GM12864 (cell line): ENCODE data around the gene GZMA.
"Not testable (repeated sequence)": the region's sequence is repeated elsewhere in the genome, so short reads cannot be mapped to it uniquely, and the experiment has no call there.

Experiments used
- DNase-seq: peaks from one replicate; pipeline ENCODE4 v3.0.0-alpha.2; 2011; ENCODE audit warnings: low read depth
- H3K4me3 ChIP-seq: 2 replicates; pipeline ENCODE4 v1.5.1; 2011; ENCODE audit warnings: mild to moderate bottlenecking, low read depth, low read length, control low read depth
- CTCF ChIP-seq: IDR thresholded peaks from 2 replicates; pipeline ENCODE4 v1.5.1; 2011; ENCODE audit warnings: low read depth, mild to moderate bottlenecking, moderate library complexity, low read length, control low read depth, inconsistent platforms; ENCODE audit errors: missing control alignments

GZMA gene

GRCh38 chr5:55070968-55071367 is 31.5 kb upstream of the GZMA start:
- DNase-seq: no peak
- H3K4me3 ChIP-seq: no peak overlapping the region
- no peak for TF ChIP-seq CTCF

- no peak overlapping the region for H3K4me3 ChIP-seq
- no peak for DNase-seq
- no peak for TF ChIP-seq CTCF
Measured at GRCh38 chr5:55071413-55071812, 31.0 kb upstream of the GZMA start.

- no peak for TF ChIP-seq CTCF
- no peak overlapping the region for H3K4me3 ChIP-seq
- DNase-seq: no peak
Measured at GRCh38 chr5:55072666-55073065, 29.8 kb upstream of the GZMA start.

GRCh38 chr5:55073211-55073610 is 29.2 kb upstream of the GZMA start:
- DNase-seq: no peak
- no peak for TF ChIP-seq CTCF
- H3K4me3 ChIP-seq: no peak overlapping the region

- no peak overlapping the region for H3K4me3 ChIP-seq
- no peak for DNase-seq
- no peak for TF ChIP-seq CTCF
Measured at GRCh38 chr5:55081541-55081940, 20.9 kb upstream of the GZMA start.

- not testable (repeated sequence) for DNase-seq, H3K4me3 ChIP-seq
Measured at GRCh38 chr5:55089301-55089700, 13.1 kb upstream of the GZMA start.

GRCh38 chr5:55091011-55091410 is 11.4 kb upstream of the GZMA start:
- not testable (repeated sequence) for DNase-seq, H3K4me3 ChIP-seq

- TF ChIP-seq CTCF: no peak
- H3K4me3 ChIP-seq: no peak overlapping the region
- no peak for DNase-seq
Measured at GRCh38 chr5:55096182-55096581, 6.3 kb upstream of the GZMA start.
